DOHH2 (cell line): ENCODE data around the gene ATXN2.

ENCODE experiments used
- CTCF ChIP-seq: fragments of 200-600 bp; sonication (generic); IDR thresholded peaks from one replicate; pipeline ENCODE4 v1.5.1; 2014; ENCODE audit warnings: antibody characterized with exemption, mild to moderate bottlenecking, low read depth, low read length; ENCODE audit not compliant: poor library complexity, severe bottlenecking
- EZH2phosphoT487 ChIP-seq: fragments of 200-600 bp; sonication (generic); IDR thresholded peaks from 2 replicates; pipeline ENCODE4 v1.6.1; 2017; ENCODE audit warnings: borderline replicate concordance, mild to moderate bottlenecking, antibody characterized with exemption, low read length, moderate library complexity, mixed read lengths

GRCh38 chr12:111454311-111454710 is 144.8 kb downstream of the ATXN2 start:
- TF ChIP-seq CTCF (no peak), EZH2phosphoT487 (no peak)
